GM21447 (cell line): Measurements from ENCODE around the gene GATA3.
"Not testable (repeated sequence)": the region's sequence is repeated elsewhere in the genome, so short reads cannot be mapped to it uniquely, and the experiment has no call there.

Experiments used
- ATAC-seq: cut with Tn5 transposase; IDR thresholded peaks from one replicate; pipeline ENCODE4 v1.9.1; 2021; ENCODE audit not compliant: unreplicated experiment

The GATA3 gene

DNA sequence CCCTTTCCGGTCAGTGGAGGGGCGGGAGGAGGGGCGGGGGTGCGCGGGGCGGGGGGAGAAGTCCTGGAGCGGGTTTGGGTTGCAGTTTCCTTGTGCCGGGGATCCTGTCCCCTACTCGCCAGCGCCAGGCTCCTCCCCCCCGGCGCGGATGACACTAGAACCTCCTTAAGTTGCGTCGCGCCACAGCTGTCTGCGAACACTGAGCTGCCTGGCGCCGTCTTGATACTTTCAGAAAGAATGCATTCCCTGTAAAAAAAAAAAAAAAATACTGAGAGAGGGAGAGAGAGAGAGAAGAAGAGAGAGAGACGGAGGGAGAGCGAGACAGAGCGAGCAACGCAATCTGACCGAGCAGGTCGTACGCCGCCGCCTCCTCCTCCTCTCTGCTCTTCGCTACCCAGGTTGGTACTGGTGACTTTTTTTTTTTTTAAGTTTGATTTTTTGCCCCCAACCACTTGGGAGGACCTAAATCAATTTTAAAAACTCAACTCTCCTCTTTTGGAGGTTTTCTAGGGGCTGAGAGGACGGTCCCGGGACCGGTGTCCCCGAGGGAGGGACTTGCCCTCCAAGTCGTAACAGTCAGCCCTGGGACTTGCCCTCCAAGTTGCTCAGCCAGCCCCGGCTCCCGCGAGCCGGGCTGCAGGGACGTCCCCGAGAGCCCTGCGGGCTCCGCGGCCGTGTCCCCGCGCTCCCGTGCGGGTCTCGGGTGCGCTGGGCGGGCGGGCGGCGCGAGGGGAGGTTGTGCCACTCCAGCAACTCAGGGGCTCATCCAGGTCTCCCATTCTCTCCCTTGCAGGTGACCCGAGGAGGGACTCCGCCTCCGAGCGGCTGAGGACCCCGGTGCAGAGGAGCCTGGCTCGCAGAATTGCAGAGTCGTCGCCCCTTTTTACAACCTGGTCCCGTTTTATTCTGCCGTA lies at the start of gene GATA3:
Gene GATA3, plus strand, starts transcription at position 195 of the 914 bp plus-strand sequence. CDS start 968 bp downstream, outside the sequence.
- peak; percentile 41 for ATAC-seq

DNA sequence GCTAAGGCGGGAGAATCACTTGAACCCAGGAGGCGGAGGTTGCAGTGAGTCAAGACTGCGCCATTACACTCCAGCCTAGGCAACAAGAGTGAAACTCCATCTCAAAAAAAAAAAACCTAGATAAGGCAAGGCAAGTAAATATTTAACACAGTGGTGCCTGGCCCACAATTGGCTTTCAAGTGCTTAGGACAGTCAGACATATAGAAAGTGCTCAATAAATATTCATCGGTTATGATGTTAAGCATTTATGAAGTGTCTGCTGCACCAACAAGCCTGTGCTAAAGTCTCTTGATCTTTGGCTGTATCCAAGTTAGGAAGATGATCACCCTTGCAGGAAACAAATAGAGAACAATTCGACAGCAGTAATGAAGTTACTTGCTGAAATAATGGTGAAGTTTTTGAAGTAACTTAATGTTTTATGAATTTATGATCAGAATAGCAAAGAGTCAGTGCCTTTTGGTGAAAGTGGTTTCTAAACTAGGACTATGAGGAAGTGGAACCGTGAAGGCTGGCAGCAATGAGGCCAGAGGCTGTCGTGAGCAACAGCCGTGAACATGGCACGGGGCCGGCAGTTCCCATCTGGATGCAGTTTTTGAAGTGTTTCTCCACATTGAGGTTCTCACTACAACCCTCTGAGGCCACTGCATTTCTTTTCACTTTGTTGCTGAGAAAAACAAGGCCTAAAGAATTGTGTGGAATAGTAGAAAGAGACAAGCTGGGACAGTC lies 48.1 kb upstream of the GATA3 start:
- no peak for ATAC-seq

DNA sequence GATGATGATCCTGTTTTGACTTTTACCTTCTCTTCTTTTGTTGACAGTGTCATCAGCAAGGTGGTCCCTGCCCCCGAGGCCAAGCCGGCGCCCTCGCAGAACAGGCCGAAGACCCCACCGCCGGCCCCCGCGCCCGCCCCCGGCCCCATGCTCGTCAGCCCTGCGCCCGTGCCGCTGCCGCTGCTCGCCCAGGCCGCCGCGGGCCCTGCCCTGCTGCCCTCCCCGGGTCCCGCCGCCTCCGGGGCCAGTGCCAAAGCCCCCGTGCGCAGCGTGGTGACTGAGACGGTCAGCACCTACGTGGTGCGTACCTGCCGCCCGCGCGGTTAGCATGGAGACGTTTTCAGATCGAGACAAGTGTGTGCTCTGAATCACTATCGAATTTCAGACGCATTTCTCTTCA lies 45.5 kb upstream of the GATA3 start:
- ATAC-seq = no peak

DNA sequence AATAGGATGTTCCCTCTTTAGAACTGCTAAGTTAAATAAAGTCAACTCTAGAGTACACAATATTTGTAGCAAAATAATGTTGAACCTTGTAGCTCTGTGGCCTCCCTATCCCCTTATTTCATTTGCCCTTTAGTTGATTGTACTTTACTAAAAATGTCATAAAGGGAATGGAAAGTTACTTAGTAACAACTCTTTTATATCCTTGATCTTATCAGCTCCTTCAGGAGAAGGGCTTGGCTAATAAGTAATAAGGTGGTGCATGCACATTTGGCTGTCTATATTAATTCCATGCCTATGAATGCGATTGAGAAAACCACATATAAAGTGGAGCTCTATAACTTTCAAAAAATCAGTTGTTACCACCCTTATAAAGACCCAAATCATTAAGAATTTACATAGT lies 41.5 kb upstream of the GATA3 start:
- no peak for ATAC-seq

DNA sequence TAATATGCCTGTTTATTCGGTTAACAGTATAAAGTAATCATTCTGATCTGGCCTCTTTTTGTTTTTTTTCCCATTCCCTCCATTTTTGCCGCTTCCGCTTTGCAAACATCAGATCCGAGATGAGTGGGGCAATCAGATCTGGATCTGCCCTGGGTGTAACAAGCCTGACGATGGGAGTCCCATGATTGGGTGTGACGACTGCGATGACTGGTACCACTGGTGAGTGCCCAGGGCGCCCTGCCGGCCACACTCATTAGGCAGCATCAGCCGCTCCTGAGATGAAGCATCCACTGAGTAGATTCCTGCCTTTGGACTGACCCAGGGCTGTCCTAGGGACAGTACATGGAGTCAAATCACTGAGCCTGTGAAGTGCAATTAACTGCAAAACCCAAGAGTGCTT lies 40.9 kb upstream of the GATA3 start:
- no peak for ATAC-seq

DNA sequence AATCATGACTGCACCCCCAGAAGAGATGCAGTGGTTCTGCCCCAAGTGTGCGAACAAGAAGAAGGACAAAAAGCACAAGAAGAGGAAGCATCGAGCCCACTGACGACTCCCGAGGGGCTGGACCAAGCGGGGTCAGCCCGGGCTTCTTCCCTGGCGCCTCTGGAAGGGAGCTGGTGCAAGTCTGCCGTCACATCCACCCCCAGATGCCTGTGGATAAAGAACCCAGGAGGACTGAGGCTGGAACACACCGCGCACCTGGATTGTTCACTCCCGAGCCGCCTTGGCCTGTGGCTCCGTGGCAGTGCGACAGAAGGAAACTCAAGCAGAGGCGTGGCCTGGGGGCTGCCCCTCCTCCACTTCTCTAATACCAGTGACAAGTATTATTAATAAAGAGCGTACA lies 39.8 kb upstream of the GATA3 start:
- no peak for ATAC-seq

DNA sequence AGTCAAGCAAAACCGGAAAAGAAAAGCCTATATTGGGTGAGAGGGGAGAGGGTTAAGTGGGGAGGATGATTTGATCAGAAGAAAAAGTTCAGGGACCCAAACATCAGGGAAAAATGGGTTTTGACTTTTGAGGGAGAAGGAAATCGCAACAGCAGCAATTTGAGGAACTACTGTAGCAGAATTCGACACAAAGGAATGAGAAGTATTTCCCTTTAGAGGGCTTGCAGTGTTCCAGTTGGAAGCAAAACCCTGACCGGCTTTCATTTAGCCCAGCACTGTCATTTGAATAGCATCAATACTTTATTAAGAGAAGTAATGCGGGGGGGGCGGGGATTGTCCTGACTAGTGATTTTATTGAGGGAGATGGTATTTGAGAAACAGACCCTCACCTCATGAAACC lies 37.2 kb upstream of the GATA3 start:
- no peak for ATAC-seq

DNA sequence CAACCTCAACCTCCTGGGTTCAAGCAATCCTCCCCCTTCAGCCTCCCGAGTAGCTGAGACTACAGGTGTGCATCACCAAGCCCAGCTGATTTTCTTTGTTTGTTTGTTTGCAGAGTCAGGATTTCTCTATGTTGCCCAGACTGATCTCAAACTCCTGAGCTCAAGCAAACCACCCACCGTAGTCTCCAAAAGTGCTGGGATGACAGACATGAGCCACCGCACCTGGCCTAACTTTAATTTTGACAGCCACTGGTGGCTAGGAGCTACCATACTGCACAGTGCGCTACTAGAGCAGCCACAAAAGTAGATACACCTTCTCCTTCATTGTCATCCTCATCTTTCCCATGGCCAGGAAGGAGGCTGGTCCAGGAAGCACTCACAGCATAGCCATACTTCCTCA lies 31.2 kb upstream of the GATA3 start:
- no peak for ATAC-seq

DNA sequence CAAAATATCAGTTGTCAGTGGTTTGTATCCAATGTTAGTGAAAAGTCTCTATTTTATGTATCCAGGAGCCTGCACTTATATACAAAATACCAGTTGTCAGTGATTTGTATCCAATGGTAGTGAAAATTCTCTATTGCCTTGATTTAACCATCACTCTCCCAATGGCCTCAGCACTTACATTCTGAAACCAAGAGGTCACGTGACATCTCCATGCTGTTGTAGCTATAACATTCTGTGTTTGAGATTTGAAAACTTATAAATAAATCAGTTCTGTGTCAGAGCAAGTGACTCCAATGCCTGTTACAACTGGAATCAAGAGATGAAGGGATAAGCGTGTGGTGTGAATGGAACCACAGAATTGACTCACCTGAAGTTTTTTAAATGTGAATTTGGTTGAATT lies 30.6 kb upstream of the GATA3 start:
- ATAC-seq = no peak

DNA sequence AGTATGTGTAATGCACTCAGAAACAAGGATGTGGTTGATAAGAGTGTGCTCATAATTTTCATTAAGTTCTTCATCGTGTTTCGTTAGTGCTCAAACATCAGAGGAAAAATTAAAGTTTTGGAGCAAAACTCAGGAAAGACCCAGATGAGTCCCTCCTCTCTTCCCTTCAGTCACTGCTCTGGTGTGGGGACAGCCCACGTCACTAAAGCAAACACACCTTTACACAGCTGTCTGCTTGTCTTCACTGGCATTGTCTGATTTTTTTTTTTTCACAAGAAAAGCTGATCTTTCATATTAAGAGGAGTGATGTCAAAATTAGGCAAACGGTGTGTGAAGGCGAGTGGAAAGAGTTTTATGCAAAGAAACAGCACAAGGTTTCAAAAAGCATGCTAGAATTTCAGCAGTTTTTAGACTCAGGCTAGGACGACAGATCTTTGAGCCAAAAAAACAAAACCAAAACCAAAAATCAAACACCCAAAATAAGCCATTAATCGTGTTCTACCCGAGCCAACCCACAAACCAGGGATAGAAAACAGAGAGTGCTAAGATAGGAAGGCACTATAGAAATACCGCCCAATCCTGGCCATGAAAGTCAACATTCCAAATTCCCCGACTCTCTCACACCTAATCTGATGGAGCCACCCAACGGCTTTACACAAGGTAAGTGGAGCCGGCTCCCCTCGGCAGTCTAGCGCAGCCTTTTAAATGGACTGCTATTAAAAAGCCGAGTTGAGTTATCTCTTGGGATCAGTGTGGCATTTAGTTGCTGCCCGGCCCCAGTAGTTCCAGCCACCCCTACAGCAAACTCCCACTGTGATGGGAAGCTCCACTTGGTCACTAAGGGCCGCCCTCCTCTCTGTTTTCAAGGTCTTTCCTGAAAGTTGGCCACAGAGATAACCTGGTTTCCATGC lies 27.9 kb upstream of the GATA3 start:
- no peak for ATAC-seq

DNA sequence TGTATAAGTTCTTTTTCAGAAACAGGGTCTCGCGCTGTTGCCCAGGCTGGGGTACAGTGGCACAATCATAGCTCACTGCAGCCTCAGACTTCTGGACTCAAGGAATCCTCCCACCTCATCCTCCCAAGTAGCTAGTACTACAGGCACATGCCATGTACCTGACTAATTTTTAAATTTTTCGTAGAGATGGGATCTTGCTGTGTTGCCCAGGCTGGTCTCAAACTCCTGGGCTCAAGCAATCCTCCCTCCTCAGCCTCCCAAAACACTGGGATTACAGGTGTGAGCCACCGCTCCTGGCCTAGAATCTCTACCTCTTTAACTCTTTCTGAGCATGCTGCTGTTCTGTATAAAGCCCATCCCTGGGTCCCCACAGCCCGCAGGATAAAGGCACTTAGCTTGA lies 23.3 kb upstream of the GATA3 start:
- not testable (repeated sequence) for ATAC-seq

DNA sequence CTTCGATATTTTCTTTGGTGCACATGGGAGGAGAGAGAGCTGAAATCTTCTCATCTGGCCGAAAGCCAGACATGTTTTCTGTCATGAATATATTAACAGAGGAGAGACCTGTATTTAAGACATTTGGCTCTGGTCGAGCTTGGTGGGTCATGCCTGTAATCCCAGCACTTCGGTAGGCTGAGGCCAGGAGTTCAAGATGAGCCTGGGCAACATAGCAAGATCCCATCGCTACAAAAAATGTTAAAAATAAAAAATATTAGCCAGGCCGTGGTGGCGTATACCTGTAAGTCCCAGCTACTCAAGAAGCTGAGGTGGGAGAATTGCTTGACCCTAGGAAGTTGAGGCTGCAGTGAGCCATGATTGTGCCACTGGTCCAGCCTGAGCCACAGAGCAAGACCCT lies 21.9 kb upstream of the GATA3 start:
- no peak for ATAC-seq

DNA sequence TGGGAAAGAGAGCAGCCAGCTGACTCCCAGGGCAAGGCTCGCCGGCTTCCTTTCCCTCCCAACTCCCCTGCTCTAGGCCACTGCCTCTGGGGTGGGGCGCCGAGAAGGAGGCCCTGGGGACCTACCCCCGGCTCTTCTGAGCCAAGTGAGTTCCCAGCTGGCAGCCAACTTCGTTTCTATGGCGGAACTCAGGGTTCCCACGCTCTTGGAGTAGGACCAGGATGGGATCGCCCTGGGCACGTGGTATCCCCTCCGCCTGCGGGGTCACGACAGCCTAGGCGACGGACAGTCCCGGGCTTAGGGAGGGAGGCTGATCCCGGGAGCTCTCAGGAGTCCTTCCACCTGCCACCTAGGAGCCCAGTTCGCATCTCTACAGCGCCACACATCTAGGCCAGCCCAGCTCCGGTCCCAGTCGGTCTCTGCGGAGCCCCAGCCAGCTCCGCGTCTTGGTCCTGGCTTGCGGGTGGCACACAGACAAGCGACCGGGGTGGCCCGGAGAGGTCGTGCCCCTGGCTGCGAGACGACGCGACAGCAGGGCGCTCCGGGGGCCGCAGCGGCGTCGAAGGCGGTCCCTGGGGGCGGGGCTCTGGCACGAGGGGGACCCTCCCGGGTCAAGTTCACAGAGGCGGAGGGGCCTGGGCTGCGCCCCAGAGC lies 20.5 kb upstream of the GATA3 start:
- no peak for ATAC-seq

DNA sequence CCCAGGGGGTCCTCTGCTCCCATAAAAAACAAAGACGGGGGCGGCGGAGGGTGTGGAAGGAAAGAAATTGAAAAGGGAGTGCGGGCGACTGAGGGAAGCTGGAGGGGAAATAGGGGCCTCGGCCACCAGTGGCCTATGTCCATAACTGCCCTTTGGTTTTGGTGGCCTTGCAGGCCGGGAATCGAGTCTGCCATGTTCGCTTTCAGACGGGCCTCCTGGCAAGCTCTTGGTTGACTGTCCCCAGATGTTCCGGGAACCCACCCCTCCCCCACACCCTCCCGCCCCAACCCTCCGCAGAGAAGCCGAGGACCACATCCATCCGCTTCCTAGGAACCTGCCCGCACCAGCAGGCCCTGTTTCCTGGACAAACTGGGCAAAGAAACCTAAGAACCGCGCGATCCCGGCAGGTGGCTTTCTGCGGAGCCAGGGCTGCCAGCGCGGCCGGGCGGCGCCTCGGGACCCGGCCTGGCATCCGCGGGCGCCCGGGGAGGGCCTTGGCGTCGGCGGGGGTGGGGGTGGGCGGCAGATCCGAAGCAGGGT lies 20.0 kb upstream of the GATA3 start:
- ATAC-seq = no peak

DNA sequence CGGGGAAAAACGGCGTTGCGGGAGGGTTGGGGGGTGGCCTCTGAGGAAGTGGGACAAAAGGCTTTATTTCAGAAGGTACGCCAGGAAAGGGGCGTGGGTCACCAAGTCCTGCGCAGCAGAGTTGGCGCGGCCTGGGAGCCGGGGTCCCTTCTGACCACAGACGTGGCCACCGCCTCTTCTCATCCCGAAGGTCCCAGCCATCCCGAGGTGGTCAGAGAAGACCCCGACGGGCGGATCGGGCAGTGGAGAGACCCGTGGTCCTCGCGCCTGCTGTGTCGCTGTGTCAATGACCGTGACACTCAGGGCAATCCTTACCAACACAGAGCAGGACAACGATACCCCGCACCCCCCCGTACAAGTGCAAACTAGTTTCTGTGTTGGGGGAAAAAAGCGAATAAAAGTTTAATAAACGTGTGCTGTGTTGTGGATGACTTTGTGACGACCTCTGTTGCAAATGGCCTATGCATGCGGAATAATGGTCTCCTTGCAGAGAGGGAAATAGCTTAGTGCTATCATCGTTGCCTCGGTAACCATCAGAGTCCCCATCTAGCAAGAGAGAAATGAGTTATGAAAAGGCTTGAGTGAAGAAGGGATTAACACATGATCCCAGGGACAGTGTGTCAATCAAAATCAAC lies 19.4 kb upstream of the GATA3 start:
- ATAC-seq = no peak

DNA sequence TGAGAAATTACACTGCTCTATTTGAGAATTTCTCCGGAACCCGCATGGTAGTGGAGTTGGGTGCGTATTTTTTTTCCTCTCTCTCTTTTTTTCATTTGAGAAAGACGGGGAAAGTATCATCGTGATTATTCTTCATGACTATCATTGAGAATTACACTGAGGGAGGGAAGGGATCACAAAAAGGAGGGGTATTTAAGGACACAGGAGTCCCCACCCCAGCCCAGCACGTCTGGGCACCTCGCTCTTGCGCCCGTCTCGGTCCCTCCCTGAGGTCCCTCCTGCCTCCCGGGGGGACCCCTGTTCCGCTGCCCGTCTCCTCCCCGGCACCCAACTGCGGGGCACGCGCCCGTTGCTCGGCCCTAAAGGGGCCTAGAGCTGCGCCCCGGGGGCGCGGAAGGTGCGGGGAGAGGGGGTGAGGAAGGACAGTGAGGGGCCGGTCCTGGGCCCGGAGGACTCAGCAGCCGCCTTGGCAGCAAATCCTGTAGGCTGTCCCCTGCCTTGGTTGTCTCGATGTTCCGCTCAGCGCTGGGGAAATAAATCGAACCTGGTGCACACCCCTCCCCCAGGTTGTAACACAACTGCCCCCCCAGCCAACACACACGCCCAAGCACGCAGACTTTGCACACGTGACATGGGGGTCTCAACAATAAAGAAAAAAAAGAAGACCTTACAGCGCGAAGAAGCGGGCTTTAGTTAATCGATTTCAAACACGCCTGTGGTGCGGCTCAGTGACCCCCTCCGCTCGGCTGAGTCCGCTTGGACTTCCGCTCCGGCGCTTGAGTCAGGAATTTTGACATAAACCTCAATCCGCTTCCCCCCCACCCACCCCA lies 18.6 kb upstream of the GATA3 start:
- ATAC-seq = no peak

DNA sequence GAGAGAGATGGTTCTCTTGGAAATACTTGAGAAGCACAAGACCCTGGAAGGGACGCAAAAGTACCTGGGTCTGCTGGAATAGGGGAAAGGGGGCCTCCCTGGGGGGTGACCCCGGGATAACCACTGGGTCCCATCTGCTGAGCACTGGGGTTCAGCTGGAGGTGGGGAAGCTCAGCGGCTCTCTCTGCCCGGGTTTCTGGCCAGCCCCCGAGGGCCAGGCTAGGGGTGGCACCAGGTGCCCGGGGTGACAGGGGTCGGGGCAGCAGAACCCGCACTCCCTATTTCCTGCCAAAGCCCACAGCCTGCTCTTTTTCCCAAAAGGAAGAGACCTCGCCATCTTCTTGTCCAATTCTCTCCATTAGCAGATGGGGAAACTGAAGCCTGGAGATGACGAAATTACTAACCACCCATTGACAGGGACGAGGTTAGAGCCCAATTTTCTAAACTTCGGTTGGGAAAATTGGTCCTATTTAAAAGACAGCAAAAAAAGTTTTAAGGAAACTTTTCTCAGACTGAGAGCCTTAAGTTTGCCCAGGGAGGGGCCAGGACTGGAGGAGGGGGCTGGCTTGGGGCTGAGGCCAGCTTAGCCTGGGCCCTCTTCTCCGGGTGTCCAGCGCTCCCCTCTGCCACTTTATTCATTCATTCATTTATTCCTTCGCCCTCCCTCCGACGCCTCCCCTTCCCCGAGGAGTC lies 17.8 kb upstream of the GATA3 start:
- no peak for ATAC-seq

DNA sequence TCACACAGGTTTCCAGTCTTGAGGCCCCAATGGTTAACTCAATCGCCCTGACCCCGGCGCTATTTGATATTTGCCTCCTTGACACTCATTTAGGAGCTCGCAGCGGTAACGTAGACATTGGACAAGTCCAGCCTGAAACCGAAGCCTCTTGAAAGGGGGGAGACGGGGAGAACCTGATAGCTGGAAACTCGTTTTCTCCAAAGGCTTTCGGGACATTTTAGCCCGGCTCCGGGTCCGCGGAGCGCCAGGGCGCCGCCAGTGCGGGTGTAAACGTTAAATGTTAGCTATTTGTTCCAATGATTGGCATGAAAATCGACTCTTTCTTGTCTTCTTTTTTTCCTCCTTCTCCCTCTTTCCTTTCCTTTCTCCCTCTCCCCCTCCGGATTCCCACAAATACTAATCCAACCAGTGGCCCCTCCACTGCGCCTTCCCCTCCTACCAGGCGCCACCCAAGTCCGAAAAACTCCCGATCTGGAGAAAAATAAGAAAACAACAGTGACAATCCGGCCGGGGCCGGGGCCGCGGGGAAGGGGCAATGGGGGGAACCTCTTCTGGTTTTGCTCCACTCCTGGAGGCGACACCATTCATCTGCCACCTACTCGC lies 17.2 kb upstream of the GATA3 start:
- no peak for ATAC-seq
